Measurements from ENCODE around the gene OR6V1.

GRCh38 chr7:143041346-143041745 lies 10.8 kb upstream of the OR6V1 start:
- no peak for TF ChIP-seq DPF2 (IDR thresholded peaks at IDR 0.05)
- no peak for TF ChIP-seq EP300 (IDR thresholded peaks at IDR 0.05; ENCODE audit: borderline replicate concordance in 1 of 2, control insufficient read depth in 1 of 2, low read depth in 2 of 2, low read length in 2 of 2)
- no peak for TF ChIP-seq USF2 (IDR thresholded peaks at IDR 0.05; ENCODE audit: borderline replicate concordance, low read depth, low read length)
- no peak for TF ChIP-seq ZBTB40 (IDR thresholded peaks at IDR 0.05; ENCODE audit: borderline replicate concordance)
- TF ChIP-seq POLR2AphosphoS2 (IDR thresholded peaks at IDR 0.05; ENCODE audit: low read depth, low read length), result no peak
- TF ChIP-seq CREB1 (IDR thresholded peaks at IDR 0.05; ENCODE audit: low read depth), result no peak
- TF ChIP-seq ATF3 (IDR thresholded peaks at IDR 0.05; ENCODE audit: borderline replicate concordance, extremely low read depth, low read depth, low read length), result no peak
- TF ChIP-seq ZNF622 (IDR thresholded peaks at IDR 0.05), result no peak
- TF ChIP-seq BRCA1 (IDR thresholded peaks at IDR 0.05; ENCODE audit: low read depth, low read length), result no peak
- no peak for TF ChIP-seq EZH2 (IDR thresholded peaks at IDR 0.05; ENCODE audit: borderline replicate concordance, control insufficient read depth, low read depth, low read length)
